Renal cortical epithelial cell (primary cell): Measurements from ENCODE around the gene OR10H1. TPM values are rescaled to one million over a fixed set of nuclear protein-coding genes. Genes with fewer than 3 reads are reported as not detected.
"Not testable (repeated sequence)": the region's sequence is repeated elsewhere in the genome, so short reads cannot be mapped to it uniquely, and the experiment has no call there.

ENCODE experiments used
- DNase-seq: peaks from one replicate; pipeline ENCODE4 v3.0.0-alpha.2; 2011; ENCODE audit warnings: low read depth
- total RNA-seq: library from RNA; depleted of rRNA; stranded (reverse); fragments of >200 nt; gene quantifications from 2 replicates; pipeline ENCODE4 v1.2.3, GENCODE V29; 2014

The OR10H1 gene
- total RNA-seq, 1 donor from 2014 or later = 0.45 TPM

DNA sequence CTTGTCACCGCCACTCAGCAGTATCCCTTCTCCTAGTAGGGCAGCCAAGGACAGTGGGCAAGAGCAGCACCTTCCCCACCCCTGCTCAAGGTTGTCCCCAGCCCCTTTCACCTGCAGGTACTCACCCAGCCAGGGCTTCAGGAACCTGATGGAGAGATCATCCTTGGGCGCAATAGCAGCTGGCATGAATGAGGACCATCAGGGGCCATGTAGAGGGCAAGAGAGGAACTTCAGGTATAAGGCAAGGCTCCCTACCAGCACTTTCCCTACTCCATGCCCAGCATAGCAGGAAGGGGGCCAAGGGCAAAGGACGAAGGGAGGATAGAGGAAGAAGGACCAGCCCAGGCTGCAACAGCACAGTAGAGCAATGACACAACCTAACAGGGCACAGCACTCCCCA lies 41.3 kb downstream of the OR10H1 start:
- DNase-seq = not testable (repeated sequence)

DNA sequence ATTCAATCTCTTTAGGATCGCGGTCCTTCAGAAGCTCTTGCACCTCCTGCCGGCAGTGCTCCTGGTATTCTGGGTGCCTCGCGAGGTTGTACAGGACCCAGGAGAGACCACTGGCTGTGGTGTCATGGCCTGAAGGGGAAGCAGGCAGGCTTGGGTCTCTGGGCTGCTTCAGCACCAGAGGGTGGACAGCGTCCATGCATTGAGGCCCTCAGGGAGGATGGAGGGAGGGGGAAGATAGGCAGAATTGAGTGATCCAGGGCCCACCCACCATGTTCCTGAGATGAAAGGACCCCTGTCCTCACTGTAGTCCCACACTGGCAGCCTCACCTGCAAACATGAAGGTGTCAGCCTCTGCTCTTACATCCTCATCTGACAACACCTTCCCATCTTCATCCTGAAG lies 45.9 kb downstream of the OR10H1 start:
- DNase-seq = no peak

DNA sequence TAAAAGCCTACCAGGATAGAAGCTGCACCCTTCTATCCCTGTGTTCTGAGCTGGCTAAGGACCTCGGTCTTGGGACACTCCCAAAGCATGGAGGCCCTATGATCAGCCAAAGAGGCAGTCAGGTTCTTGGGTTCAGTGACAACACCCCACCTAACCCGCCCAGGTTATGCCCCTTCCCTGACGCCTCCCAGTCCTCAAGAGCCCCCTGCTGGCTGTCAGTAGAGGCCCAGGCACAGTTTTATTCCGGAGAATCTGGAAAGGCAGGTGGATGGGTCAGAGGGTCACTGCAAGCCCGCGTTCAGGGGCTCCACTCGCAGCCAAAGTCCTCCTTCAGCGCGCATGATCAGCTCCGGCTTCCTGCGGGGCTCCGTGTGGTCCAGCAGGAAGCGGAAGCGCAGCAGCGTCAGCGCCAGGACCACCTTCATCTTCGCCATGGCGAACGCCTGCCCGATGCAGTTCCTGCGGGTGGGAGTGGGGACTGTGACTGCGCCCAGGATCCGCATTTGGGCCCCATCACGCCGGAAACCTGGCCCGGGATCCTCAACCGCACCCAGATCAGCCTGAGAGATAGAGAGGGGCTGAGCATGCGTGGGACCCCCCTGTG lies 55.4 kb downstream of the OR10H1 start:
- DNase-seq = no peak

DNA sequence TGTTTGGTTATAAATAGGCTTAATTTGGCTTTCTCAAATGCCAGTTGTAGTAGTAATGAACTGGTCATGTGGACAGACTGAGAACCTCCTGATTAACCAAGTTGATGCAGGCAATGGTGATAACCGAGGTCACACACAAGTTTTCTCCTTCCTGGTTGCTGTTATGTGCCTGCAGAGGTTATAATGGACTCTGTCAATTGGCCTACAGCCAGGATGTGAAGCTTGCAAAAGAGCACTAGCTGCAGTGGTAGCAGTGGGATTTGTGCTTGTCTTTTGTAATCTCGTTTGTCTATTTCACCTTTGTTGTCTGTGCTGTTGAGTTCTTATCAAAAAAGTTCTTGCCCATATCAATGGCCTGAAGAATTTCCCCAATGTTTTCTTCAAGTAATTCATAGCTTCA lies 57.1 kb downstream of the OR10H1 start:
- no peak for DNase-seq

Other genes starting within 250 kb of the OR10H1 start
- not detected in 2 replicates for gene CYP4F8, start 200.4 kb downstream of the OR10H1 start, total RNA-seq
- under 0.01 TPM in 1 of 2 replicates, not detected in the other for gene CYP4F3, start 174.8 kb downstream of the OR10H1 start, total RNA-seq
- not detected in 2 replicates for gene CYP4F12, start 142.6 kb downstream of the OR10H1 start, total RNA-seq
- not detected in 2 replicates for gene OR10H2, start 87.6 kb downstream of the OR10H1 start, total RNA-seq
- not detected in 2 replicates for gene OR10H3, start 77.7 kb downstream of the OR10H1 start, total RNA-seq
- not detected in 2 replicates for gene OR10H5, start 28.0 kb downstream of the OR10H1 start, total RNA-seq
- 0.05 and 1.9 TPM in 2 replicates for gene CYP4F2, start 82.4 kb upstream of the OR10H1 start, total RNA-seq
- gene CYP4F11, start 118.9 kb upstream of the OR10H1 start, total RNA-seq = 2.4 and 2.6 TPM in 2 replicates
- gene OR10H4, start 133.3 kb upstream of the OR10H1 start, total RNA-seq = not detected in 2 replicates